ENCODE results near the gene CYLD. TPM values are rescaled to one million over a fixed set of nuclear protein-coding genes. Genes with fewer than 3 reads are reported as not detected.

CYLD gene
- total and polyA plus RNA-seq, 2 donors (not counting 1 experiment from before 2014, with no cell fraction given), result 30.0 to 160 TPM

DNA sequence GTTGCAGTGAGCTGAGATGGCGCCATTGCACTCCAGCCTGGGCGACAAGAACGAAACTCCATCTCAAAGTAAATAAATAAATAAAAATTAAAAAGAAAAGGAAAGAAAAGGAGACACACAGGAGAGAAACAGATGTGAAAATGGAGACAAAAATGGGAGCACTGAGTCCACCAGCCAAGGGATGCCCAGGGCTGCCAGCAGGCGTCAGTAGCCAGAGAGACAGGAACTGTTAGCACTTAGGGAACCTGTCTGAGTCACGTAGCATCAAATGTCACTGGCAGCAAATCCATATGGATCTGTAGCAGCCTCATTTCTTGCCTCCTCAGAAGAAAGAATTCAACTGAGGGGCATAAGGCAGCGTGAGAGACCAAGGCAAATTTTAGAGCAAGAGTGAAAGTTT, 79.7 kb downstream of the CYLD start:
- no peaks in the 10 kb centered on the region for H3K4me1 ChIP-seq (ENCODE audit: control insufficient read depth in 2 of 2, insufficient read depth in 2 of 2, low read length in 2 of 2)
- H3K27ac Mint-ChIP-seq, result no peak overlapping the region
- H3K27ac ChIP-seq (ENCODE audit: low read length in 2 of 2), result no peak overlapping the region
- H3K27me3 ChIP-seq (replicated peaks in 1 of 4; ENCODE audit: control extremely low read depth in 1 of 4, control insufficient read depth in 3 of 4, insufficient read depth in 4 of 4, low read length in 3 of 4), result peaks cover 0 to 10% (median 0%) of the 10 kb centered on the region in 4 experiments
- no peaks in the 10 kb centered on the region for H3K9me3 Mint-ChIP-seq (ENCODE audit: insufficient read depth)
- H3K36me3 ChIP-seq (replicated peaks in 1 of 2; ENCODE audit: control extremely low read depth in 1 of 2, control insufficient read depth in 1 of 2, extremely low read depth in 1 of 2, insufficient read depth in 2 of 2, low read length in 1 of 2), result no peaks in the 10 kb centered on the region
- no peak overlapping the region for H3K4me3 ChIP-seq (ENCODE audit: control extremely low read depth in 1 of 5, extremely low read depth in 1 of 5, insufficient read depth in 1 of 5, low read depth in 2 of 5, low read length in 4 of 5)
- ChIA-PET POLR2A (no interaction called here), CTCF (no interaction called here)
- no peak overlapping the region for H2AFZ ChIP-seq (ENCODE audit: insufficient read depth, low read depth, low read length, poor library complexity, severe bottlenecking)
- no peak for ATAC-seq (ENCODE audit: low read depth)
- H3K27me3 Mint-ChIP-seq, result peaks cover 15% of the 10 kb centered on the region
- no peaks in the 10 kb centered on the region for H3K4me1 Mint-ChIP-seq
- TF ChIP-seq, protein P1, sequence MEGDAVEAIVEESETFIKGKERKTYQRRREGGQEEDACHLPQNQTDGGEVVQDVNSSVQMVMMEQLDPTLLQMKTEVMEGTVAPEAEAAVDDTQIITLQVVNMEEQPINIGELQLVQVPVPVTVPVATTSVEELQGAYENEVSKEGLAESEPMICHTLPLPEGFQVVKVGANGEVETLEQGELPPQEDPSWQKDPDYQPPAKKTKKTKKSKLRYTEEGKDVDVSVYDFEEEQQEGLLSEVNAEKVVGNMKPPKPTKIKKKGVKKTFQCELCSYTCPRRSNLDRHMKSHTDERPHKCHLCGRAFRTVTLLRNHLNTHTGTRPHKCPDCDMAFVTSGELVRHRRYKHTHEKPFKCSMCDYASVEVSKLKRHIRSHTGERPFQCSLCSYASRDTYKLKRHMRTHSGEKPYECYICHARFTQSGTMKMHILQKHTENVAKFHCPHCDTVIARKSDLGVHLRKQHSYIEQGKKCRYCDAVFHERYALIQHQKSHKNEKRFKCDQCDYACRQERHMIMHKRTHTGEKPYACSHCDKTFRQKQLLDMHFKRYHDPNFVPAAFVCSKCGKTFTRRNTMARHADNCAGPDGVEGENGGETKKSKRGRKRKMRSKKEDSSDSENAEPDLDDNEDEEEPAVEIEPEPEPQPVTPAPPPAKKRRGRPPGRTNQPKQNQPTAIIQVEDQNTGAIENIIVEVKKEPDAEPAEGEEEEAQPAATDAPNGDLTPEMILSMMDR (IDR thresholded peaks at IDR 0.05), result no peak
- TF ChIP-seq EZH2 (IDR thresholded peaks at IDR 0.05; ENCODE audit: borderline replicate concordance, insufficient read depth, low read depth, low read length, poor library complexity, severe bottlenecking), result no peak
- no peaks in the 10 kb centered on the region for H4K20me1 ChIP-seq (ENCODE audit: control insufficient read depth, insufficient read depth, low read length, poor library complexity, severe bottlenecking)
- no peak for DNase-seq
- no peak overlapping the region for H3K4me2 ChIP-seq (replicated peaks; ENCODE audit: low read depth, low read length, poor library complexity, severe bottlenecking)
- no peaks in the 10 kb centered on the region for H3K79me2 ChIP-seq (ENCODE audit: control insufficient read depth, insufficient read depth, low read length)
- peaks cover 0 to 5% (median 0%) of the 10 kb centered on the region in 3 donors for H3K9me3 ChIP-seq (ENCODE audit: control extremely low read depth in 1 of 3, control insufficient read depth in 2 of 3, insufficient read depth in 1 of 3, low read length in 2 of 3)
- H3K4me3 Mint-ChIP-seq, result no peak overlapping the region
- 93% methylated on average over 3 of the region's 6 CpGs for WGBS (ENCODE audit: insufficient coverage)
- intact Hi-C loops (cut with micrococcal nuclease), result no loop called here
- H3K9ac ChIP-seq (ENCODE audit: low read length), result no peak overlapping the region

DNA sequence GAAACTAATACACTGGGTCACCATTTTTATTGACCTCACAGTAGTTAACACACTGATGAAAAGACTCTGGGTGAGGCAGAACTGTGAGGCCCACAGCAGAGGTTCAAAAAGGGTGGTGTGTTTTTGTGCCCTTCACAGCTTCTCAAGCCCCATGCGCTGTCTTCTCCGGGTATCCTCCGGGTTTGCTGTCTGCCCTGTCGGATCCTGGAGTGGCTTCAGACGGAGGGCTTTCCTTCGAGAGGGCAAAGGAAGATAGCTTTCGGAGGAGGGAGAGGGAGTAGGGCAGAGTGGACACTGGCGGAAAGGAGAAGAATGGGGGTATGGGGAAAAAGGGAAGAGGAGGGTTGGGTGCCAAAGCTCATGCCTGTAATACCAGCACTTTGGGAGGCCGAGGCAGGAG, 80.8 kb downstream of the CYLD start:
- Mint-ChIP-seq H3K4me1 (no peaks in the 10 kb centered on the region), H3K27ac (no peak overlapping the region), H3K9me3 (ENCODE audit: insufficient read depth) (no peaks in the 10 kb centered on the region), H3K4me3 (no peak overlapping the region), H3K27me3 (peaks cover 21% of the 10 kb centered on the region)
- no peaks in the 10 kb centered on the region for H4K20me1 ChIP-seq (ENCODE audit: control insufficient read depth, insufficient read depth, low read length, poor library complexity, severe bottlenecking)
- WGBS (ENCODE audit: insufficient coverage), result 84% methylated on average over 8 of the region's 9 CpGs
- intact Hi-C loops (cut with micrococcal nuclease), result no loop called here
- H3K79me2 ChIP-seq (ENCODE audit: control insufficient read depth, insufficient read depth, low read length), result no peaks in the 10 kb centered on the region
- no peak overlapping the region for H3K4me3 ChIP-seq (ENCODE audit: control extremely low read depth in 1 of 5, extremely low read depth in 1 of 5, insufficient read depth in 1 of 5, low read depth in 2 of 5, low read length in 4 of 5)
- H3K27me3 ChIP-seq (replicated peaks in 1 of 4; ENCODE audit: control extremely low read depth in 1 of 4, control insufficient read depth in 3 of 4, insufficient read depth in 4 of 4, low read length in 3 of 4), result peaks cover 0 to 7% (median 0%) of the 10 kb centered on the region in 4 experiments
- ChIA-PET CTCF (interaction anchor here (0.7 kb wide), 1 partner anchor 9 kb away, joined by 3 read pairs; no protein-coding TSS in a partner anchor), POLR2A (no interaction called here)
- no peak for ATAC-seq (ENCODE audit: low read depth)
- DNase-seq, result no peak
- H3K9ac ChIP-seq (ENCODE audit: low read length), result no peak overlapping the region
- peaks cover 0 to 5% (median 0%) of the 10 kb centered on the region in 3 donors for H3K9me3 ChIP-seq (ENCODE audit: control extremely low read depth in 1 of 3, control insufficient read depth in 2 of 3, insufficient read depth in 1 of 3, low read length in 2 of 3)
- no peak overlapping the region for H2AFZ ChIP-seq (ENCODE audit: insufficient read depth, low read depth, low read length, poor library complexity, severe bottlenecking)
- H3K36me3 ChIP-seq (replicated peaks in 1 of 2; ENCODE audit: control extremely low read depth in 1 of 2, control insufficient read depth in 1 of 2, extremely low read depth in 1 of 2, insufficient read depth in 2 of 2, low read length in 1 of 2), result no peaks in the 10 kb centered on the region
- TF ChIP-seq EZH2 (IDR thresholded peaks at IDR 0.05; ENCODE audit: borderline replicate concordance, insufficient read depth, low read depth, low read length, poor library complexity, severe bottlenecking), result no peak
- TF ChIP-seq, protein P1 (IDR thresholded peaks at IDR 0.05), result no peak
- H3K4me1 ChIP-seq (ENCODE audit: control insufficient read depth in 2 of 2, insufficient read depth in 2 of 2, low read length in 2 of 2), result no peaks in the 10 kb centered on the region
- H3K4me2 ChIP-seq (replicated peaks; ENCODE audit: low read depth, low read length, poor library complexity, severe bottlenecking), result no peak overlapping the region
- no peak overlapping the region for H3K27ac ChIP-seq (ENCODE audit: low read length in 2 of 2)
